ENCODE measurements around the gene FBLN2.

FBLN2 gene

DNA sequence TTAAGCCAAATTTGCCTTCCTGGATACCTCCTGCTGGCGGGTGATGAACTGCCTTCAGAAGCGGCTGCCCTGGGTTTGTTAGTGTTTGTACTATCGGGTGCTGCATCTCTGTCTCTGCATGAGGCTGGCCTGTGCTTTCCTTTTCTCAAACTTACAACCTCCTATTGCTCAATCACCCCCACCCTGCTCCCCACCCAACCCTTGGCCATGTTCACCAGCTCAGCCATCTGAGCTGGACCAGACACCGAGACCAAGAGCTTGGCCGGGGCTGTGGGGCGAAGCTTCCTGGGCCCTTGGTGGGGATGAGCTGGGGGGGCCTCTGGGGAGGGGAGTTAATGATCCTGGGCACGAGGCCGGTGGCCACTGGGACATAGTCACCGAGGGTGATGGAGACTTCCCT lies 16.8 kb upstream of the FBLN2 start:
- no peak for DNase-seq (ENCODE audit: low spot score)

GRCh38 chr3:13532631-13533030 lies 16.3 kb upstream of the FBLN2 start:
- DNase-seq (ENCODE audit: low spot score), result no peak

DNA sequence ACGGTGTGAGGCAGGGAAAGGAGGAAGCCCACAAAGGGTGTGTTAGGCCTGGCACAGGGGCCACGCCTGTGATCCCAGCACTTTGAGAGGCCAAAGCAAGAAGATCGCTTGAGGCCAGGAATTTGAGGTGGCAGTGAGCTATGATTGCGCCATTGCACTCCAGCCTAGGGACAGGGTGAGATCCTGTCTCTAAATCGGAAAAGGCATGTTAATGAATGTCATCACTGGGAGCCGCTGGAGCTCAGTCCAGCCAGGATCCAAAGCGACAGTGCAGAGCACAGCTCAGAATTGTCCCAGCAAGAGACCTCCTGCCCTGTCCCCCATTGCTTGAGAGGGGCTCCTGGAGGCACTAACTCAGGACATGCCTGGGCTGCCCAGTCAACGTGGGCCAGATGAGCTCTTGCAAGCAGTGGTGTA lies 15.0 kb upstream of the FBLN2 start:
- no peak for DNase-seq (ENCODE audit: low spot score)

DNA sequence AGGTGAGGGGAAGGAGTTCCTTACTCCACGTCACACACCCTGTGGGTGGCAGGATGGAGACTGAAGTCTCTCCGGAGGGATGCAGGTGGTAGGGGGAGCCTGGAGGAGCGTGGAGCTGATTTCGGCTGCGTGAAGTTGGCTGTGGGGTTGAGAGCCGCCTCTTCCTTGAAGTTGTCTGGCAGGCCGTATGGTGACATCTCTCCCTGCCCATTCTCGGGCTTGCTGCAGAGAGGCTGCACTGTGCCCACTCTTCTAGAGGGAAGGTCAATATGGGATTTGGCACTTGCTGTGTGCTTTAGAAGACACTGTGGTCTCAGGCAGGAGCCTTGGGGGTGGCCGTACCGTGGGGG lies 13.4 kb upstream of the FBLN2 start:
- no peak for DNase-seq (ENCODE audit: low spot score)

- DNase-seq (ENCODE audit: low spot score), result no peak
Observed at GRCh38 chr3:13535905-13536304, 13.0 kb upstream of the FBLN2 start.

GRCh38 chr3:13536432-13536831 lies 12.5 kb upstream of the FBLN2 start:
- no peak for DNase-seq (ENCODE audit: low spot score)

- peak; percentile 12 for DNase-seq (ENCODE audit: low spot score)
Observed at GRCh38 chr3:13536832-13537231, 12.1 kb upstream of the FBLN2 start.

- no peak for DNase-seq (ENCODE audit: low spot score)
Observed at GRCh38 chr3:13537244-13537908, 11.5 kb upstream of the FBLN2 start.

GRCh38 chr3:13537909-13538296 lies 11.0 kb upstream of the FBLN2 start:
- peak; percentile 73 for DNase-seq (ENCODE audit: low spot score)

DNA sequence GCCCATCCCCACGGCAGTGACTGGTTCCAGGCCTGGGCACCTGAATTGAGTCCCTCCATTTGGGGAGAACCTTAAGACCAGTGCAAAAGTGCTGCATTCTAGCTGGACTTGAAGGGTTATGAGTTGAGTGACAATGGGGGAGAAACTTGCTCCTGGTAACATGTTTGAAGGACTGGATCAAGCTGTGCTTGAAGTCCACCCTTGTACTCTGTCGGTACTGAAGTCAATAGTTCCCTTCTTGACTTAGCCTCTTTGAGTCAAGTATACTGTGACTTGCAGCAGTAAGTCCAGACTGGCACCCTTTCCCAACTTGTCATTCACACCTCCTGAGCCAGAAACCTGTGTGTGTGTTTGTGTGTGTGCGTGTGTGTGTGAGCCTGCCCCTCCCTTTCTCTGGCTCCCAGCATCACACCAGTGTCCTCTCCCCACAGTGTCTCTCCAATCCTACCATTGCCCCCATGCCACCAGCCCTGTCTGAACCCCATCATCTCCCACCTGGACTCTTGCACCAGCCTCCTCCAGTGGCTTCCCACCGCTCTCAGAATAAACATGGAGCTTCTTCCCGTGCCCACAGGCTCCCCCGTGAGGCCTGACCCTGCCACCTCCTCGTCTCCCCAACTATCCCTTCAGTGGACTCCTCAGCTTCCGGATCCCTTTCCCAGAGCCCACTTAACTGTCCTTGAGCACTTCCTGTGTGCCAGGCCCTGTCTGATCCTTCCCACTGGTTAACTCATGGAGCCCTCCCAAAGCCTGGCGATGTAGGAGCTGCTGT lies 10.2 kb upstream of the FBLN2 start:
- no peak for DNase-seq (ENCODE audit: low spot score)

- DNase-seq (ENCODE audit: low spot score), result peak; percentile 72
Observed at GRCh38 chr3:13539292-13539638, 9.7 kb upstream of the FBLN2 start.

- no peak for DNase-seq (ENCODE audit: low spot score)
Observed at GRCh38 chr3:13539671-13540070, 9.3 kb upstream of the FBLN2 start.

DNA sequence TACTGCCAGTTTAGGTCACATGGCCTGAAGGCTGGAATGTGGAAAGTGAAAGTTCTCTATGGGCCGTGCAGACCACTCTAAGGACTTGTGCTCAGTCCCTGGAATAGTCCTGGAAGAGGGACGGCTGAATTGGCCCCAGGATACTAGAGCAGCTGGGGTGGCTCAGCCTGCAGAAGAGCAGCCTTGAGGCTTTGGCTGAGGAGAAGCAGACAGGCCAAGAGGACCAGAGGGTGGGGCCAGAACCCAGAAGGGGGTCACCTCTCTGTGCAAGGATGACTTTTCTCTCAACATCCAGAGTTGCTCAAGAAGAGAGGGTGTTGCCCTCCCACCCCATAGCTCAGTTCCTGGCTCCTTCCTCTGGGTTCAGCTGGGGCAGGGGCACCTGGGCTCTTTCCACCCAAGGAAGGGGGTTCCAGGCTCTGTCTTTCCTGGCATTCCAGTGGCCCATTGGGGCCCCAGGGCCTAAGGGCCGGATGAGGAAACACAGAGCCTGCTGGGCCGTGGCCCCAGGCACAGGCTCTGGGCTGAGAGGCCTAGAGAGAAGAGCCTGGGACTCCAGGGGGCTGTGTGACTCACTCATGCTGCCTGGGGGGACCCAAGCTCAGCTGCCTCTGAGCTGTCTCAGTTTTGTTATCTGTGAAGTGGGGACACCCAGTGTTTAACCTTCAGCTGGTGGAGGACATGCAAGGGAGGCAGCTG lies 8.5 kb upstream of the FBLN2 start:
- DNase-seq (ENCODE audit: low spot score), result no peak

DNA sequence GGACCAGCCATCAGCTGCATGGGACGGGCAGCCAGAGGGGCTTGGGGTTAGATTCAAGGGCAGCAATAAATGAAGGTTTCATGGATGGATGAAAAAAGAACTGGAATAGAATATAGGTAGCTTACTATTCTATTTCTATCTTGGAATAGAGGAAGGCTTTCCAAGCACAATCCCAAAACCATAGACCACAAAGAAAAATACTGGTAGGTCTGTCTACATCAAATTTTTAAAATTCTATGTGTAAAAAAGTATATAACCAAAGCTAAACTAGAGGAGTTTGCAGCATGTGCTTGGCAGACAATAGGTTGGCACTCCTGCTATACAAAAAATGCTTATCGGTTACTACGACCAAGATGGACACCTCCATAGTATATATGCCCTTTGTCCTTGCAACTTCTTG lies 7.2 kb upstream of the FBLN2 start:
- DNase-seq (ENCODE audit: low spot score), result no peak

GRCh38 chr3:13542142-13542541 lies 6.8 kb upstream of the FBLN2 start:
- DNase-seq (ENCODE audit: low spot score), result no peak

DNA sequence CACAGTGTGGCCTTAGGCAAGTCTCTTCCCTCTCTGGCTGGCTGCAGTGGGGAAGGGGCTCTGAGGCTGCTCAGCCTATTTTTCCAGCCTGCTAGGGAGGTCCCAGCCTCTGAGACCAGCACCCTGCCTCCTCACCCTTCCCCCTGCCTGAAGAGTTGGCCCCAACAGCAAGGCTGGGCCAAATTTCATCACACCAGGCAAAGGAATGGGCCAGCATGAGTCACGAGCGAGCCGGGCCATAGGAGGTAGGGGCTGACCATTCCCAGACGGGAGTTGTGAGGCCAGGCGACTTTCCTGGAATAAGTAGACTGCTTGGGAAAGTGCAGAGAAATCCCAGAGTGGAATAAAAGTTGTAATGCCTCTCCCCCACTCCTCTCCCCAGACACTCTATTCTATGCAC lies 5.7 kb upstream of the FBLN2 start:
- DNase-seq (ENCODE audit: low spot score), result peak; percentile 10

DNA sequence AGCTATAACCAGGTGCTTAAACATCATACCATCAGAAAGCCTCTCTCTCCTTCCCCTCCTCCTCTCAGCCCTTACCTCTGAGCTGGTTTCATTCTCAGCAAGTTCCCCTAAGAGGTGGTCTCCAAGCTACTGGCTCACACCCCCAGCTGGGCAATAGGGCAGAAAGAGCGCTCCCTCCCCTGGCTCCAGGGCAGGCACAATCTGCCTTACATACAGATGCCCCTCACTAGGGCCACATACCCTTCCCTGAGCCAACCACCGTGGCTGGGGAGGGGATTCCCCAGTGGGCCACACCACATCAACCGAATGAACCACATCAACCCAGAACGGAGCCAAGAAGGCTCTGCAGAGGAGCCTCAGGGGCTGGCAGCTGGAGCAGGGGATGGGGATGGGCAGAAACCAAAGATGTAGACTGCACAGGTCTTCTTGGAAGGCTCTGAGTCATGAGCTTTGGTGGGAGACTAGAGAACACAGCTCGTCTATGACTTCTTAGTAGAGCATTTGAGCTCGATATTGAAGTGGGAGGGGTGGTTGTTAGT lies 4.6 kb upstream of the FBLN2 start:
- DNase-seq (ENCODE audit: low spot score), result no peak

DNA sequence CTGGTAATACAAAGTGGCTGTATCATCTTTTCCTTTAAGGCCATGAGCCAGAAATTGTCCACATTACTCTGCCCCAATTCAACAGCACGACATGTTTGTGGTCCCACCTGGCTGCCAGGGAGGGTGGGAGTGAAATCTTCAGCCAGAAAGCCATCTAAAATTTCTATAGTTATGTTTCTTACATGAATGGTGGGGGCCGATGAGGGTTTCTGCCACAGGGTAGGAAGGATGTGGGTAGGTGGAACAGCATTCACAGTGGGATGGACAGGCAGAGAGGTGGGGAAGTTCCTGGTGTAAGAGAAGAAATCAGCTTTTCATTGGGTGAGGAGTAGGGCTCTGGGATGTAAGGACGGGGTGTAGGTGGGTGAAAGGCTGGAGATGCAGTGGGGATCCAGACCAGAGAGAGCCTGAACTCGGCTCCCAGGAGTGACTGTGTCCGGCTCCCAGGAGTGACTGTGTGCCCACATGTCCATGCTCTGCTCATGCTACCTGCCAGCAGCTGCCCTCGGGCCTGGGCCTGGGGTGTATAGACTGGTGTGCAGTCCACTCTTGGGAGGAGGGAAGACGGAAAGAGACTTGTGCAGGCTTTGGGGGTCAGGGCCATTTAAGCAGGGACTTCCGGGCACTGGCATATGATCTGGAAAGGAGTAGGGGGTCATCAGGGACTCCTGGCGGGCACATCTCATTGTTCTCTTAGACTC lies 3.8 kb upstream of the FBLN2 start:
- no peak for DNase-seq (ENCODE audit: low spot score)

GRCh38 chr3:13545952-13546454 lies 2.9 kb upstream of the FBLN2 start:
- DNase-seq (ENCODE audit: low spot score), result no peak

DNA sequence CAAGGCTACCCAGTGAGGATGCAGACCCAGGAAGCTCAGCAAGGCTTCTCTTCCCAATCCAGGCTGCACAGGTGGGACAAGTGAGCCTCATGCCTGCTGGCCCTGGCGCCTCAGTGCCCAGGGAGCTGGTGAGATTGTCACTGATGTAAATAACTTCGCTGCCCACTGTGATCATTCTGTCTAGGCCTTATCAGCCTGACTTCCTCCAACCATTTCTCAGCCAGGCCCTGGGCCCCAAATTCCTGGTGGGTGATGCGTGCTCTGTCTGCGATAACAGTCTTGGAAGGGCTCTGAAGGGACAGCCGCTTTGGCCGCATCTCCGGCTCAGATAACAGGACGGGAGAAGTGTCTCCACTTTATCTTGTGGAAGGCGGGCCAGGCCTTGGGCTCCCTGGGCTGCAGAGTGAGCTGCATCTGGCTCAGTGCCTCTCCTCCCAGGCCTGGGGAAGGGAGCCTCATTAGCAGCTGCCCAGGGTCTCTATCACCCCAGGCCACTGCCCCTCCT lies 2.2 kb upstream of the FBLN2 start:
- peak; percentile 25 for DNase-seq (ENCODE audit: low spot score)

- no peak for DNase-seq (ENCODE audit: low spot score)
Observed at GRCh38 chr3:13547591-13548371, 1.1 kb upstream of the FBLN2 start.
